ENCODE measurements around the gene GLOD4.

DNA sequence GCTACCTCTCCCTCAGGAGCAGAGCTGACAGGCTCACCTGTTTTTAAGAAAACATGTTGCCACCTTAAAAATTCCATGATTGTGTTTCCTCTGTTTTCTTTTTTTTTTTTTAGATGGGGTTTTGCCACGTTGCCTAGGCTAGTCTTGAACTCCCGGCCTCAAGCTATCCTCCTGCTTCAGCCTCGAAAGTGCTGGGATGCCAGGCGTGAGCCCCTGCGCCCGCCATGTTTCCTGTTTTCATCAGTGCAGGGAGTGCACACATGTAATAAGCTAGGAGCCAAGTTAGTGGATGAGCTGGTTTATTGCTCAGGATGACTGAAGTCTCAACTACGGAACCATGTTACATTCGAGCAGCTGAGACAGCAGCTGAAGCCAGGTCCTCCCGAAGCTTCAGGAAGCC lies 13.6 kb upstream of the GLOD4 start:
- TF ChIP-seq, protein P1, sequence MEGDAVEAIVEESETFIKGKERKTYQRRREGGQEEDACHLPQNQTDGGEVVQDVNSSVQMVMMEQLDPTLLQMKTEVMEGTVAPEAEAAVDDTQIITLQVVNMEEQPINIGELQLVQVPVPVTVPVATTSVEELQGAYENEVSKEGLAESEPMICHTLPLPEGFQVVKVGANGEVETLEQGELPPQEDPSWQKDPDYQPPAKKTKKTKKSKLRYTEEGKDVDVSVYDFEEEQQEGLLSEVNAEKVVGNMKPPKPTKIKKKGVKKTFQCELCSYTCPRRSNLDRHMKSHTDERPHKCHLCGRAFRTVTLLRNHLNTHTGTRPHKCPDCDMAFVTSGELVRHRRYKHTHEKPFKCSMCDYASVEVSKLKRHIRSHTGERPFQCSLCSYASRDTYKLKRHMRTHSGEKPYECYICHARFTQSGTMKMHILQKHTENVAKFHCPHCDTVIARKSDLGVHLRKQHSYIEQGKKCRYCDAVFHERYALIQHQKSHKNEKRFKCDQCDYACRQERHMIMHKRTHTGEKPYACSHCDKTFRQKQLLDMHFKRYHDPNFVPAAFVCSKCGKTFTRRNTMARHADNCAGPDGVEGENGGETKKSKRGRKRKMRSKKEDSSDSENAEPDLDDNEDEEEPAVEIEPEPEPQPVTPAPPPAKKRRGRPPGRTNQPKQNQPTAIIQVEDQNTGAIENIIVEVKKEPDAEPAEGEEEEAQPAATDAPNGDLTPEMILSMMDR (IDR thresholded peaks at IDR 0.05; ENCODE audit: poor library complexity), result no peak
- TF ChIP-seq EZH2phosphoT487 (IDR thresholded peaks at IDR 0.05; ENCODE audit: low read depth, severe bottlenecking, unreplicated experiment) (no peak), EZH2 (IDR thresholded peaks at IDR 0.05; ENCODE audit: borderline replicate concordance) (no peak)
